Posterior cingulate gyrus (tissue), 11 donors: ENCODE results near the gene REG1A.

Experiments
- DNase-seq, 10 donors: peaks; one replicate each; pipeline versions ENCODE4 v3.0.0 to v3.0.0-alpha.2; 2020 to 2021; ENCODE audit warnings: mixed read lengths in 3 of 10
- intact Hi-C: fragments of 100-400 bp; cut with DNase I; formaldehyde crosslinking; loops from one replicate; pipeline ENCODE4 v1.15.1; 2023

The REG1A gene

GRCh38 chr2:79120194-79120713, at the start of gene REG1A:
Gene REG1A, plus strand, starts transcription at chr2:79120488. Its CDS starts 374 bp downstream, at chr2:79120862.
- DNase-seq = no peak
- intact Hi-C loops = no loop called here

DNA sequence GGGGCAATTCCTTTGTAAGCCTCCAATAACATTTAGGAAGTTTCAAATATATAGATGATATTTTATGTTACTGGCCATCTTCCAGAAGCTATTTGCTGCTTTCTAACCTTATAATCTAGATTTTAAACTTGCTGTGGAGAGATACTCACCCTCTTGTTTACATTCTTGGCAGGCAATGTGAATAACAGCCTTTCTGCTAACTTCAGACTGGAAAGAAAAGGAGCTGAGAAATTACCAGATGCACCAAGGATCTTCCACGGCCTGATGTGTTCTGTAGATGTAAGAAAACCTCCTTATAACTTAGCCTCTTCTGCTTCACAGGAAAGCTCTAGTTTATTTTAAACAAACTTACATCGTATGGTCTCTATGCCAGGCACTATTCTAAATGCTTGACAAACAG, 49.2 kb upstream of the REG1A start:
- no peak for DNase-seq
- intact Hi-C loops = no loop called here

DNA sequence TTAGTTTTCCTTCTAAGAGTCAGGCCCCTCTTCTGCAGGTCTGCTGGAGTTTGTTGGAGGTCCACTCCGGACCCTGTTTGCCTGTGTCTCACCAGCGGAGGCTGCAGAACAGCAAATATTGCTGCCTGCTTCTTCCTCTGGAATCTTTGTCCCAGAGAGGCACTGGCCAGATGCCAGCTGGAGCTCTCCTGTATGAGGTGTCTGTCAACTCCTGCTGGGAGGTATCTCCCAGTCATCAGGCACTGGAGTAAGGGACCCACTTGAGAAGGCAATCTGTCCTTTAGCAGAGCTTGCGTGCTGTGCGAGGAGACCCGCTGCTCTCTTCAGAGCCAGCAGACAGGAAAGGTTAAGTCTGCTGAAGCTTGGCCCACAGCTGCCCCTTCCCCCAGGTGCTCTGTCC, 37.3 kb upstream of the REG1A start:
- intact Hi-C loops = no loop called here
- DNase-seq = no peak

GRCh38 chr2:79083597-79084251, 36.6 kb upstream of the REG1A start:
- intact Hi-C loops = no loop called here
- no peak for DNase-seq

DNA sequence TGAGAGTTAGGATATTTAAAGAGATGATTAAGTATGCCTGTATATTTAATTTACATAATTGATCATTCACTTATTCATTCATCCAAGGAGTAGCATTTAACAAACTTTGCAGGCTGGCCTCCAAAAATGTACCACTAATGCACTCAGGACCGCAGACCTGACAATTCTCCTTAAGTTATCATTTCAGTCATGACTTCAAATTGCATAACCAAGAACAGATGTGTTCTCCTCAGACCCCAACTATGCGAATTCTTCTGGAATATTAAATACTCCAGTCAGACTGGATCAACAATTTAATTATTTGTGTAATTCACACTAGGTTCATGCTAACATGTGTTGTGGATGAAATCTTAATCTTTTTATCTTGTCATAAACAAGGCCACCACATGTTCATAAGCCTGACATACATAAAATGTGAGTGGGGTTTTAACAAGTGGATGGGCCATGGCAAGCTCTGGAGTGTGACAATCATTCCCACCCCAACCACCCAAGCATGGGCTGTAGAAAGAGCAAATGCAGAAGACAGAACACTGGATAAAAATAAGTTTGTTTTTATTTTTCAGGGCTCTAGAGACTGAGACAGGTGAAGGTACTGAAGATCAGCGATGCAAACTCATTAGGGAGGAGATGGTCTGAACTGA, 35.7 kb upstream of the REG1A start:
- intact Hi-C loops = no loop called here
- DNase-seq = no peak

DNA sequence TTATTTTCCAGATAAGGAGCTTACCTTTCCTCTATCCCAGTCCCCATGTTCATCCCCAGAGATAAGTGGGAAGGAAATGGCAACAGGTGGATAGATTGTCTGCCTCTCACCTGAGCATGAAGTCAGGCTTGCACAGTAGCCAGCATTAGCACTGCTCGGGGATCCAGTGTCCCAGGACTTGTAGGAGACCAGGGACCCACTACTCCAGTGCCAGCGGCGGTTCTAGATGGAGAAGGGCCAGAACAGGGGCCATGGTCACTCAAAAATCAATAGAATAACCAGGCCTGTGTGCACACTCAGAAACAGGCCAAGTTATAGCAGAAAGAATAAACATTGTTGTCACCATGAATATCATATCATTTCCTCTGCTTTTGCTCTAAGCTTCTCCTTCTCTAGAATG, 34.9 kb upstream of the REG1A start:
- DNase-seq = no peak
- intact Hi-C loops = no loop called here

- intact Hi-C loops = no loop called here
These were observed 34.0 kb upstream of the REG1A start for GRCh38 chr2:79086255-79086654.

GRCh38 chr2:79087785-79088364, 32.4 kb upstream of the REG1A start, which contains the start of gene REG1B:
Gene REG1B, minus strand, starts transcription at chr2:79087993. Its CDS starts 381 bp downstream, at chr2:79087612.
- no peak for DNase-seq
- intact Hi-C loops = no loop called here

More at GRCh38 chr2:79086255-79086654, 34.0 kb upstream of the REG1A start:
- peak in 1 of 10 donors; percentile 81 for DNase-seq

DNA sequence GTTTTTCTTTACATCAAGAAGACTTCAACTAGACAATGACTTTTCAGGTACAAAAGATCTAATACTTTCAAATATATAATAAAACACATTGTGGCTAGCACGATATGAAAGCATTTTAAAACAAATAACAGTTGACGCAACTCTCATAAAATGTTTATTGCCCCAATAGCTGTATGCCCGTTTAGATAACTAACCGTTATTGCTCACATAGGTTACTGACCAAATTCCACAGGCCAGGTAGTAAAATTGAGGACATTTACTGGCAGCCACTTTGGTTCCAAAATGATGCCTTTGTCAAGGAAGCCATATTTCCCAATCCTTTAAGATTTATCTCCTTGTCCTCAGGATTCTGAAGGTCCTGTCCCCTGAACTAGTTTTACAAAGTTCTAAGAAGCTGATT, 29.6 kb upstream of the REG1A start:
- no peak for DNase-seq
- intact Hi-C loops = no loop called here

DNA sequence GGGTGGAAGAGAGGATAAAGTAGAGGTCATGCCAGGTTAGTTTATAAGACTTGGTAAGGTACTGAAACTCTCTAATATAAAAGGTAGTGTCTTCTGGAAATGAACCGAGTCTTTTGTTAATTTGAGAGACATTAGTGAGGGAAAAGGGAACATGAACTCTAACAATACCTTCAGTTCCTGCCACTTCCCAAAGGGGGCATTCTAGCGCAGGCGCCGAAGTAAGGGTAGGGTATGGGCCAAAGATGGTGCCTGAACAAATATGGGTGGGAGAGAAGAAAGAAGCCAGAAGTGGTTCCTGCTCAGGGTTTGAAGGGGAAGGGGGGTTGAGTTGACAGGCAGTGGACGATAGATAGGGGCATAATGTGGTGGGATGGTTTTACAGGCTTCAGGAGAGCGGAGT, 22.4 kb upstream of the REG1A start:
- intact Hi-C loops = no loop called here

GRCh38 chr2:79099140-79099686, 21.1 kb upstream of the REG1A start:
- DNase-seq = no peak
- intact Hi-C loops = no loop called here

More for the DNA sequence above, 22.4 kb upstream of the REG1A start:
- no peak for DNase-seq

DNA sequence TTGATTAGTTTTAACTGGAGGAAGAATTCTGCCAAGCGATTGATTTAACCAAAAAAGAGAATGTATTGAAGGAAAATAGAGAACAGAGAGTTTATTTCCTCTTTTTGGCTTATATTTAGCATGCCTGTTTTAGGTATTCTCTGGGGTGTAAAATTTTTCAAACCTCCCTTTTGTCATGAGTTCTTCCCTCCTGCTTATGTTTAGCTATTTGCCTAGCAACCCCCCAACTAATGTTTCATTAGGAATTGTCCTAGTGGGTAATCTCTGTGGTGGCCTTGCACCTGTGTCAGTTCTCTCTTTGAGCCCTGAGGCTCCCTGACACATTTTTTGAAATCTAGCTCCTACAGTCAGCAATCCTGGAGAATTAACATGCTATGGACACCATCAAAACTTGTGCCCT, 20.0 kb upstream of the REG1A start:
- no peak for DNase-seq
- intact Hi-C loops = no loop called here

- intact Hi-C loops = no loop called here
- no peak for DNase-seq
These were observed 19.3 kb upstream of the REG1A start for GRCh38 chr2:79101024-79101423.

- DNase-seq = no peak
- intact Hi-C loops = no loop called here
These were observed 17.1 kb upstream of the REG1A start for GRCh38 chr2:79103214-79103613.

DNA sequence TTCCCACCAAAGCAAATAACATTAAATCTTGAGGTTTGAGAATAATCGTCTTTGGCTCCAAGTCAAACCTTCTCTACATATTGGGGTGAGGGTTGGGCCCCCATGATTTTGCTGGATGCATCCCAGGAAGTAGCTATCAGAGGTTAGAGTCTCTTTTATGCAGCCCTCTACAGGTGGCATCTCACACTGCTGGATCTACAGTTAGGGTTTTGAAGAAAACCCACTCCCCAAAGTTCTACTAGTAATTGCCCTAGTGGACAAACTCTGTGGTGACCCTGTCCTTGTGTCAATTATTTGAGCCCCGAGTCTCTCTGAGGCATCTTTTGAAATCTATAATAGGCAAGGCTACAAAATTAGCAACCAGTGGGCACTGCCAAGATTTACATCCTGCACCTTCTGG, 15.0 kb upstream of the REG1A start:
- intact Hi-C loops = no loop called here
- no peak for DNase-seq

- intact Hi-C loops = no loop called here
- no peak for DNase-seq
These were observed 8.0 kb upstream of the REG1A start for GRCh38 chr2:79112269-79112668.

- DNase-seq = no peak
- intact Hi-C loops = no loop called here
These were observed 5.3 kb upstream of the REG1A start for GRCh38 chr2:79114797-79115494.

DNA sequence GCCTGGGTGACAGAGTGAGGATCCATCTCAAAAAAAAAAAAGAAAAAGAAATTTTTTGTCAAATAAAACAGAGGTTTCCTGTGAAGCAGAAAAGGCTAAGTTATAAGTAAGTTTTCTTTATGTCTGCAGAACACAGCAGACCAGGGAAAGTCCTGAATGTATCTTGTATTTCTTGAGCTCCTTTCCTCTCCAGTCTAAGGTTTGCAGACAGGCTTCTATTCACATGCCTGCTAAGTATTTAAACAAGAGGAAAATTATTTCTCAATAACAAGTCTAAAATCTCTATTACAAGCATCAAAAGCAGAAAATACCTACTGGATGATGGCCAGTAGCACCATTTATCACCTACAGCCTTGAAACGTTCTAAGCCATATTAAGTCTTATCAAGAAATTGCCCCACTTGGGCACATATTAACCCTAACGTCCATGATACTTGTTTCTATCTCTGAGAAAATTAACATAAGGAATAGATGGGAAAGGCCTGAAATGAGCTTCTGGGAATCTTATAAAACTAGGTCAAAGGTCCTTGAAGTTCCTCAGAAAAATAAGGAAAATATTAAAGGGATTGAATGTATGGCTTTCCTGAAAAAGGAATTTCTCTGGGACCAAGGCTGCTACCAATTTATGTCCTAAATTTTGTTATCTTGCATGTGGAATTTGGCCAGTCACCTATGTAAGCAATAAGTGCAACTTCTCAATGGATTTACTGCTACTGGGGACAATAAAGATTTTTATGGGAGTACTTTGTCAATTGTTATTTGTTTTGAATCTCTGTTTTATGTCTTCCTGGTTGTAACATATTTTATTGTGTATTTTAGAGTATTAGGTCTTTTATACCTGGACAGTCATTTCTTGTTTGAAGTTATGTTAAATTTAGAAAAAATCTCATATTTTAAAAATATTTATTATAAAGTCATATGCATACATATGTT, 3.0 kb upstream of the REG1A start:
- no peak for DNase-seq
- intact Hi-C loops = no loop called here

DNA sequence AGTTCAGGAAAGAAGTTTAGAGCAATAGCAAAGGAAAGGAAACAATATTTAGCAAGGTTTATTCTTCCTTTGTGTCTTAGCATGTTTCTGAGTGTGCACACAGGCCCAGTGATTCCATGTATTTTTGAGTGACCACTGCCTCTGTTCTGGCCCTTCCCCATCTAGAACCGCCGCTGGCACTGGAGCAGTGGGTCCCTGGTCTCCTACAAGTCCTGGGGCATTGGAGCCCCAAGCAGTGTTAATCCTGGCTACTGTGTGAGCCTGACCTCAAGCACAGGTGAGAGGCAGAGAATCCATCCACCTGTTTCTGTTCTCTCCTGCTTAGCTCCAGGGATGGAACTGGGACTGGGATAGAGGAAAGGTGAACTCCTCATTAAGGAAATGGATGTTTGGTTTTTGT, 2.4 kb downstream of the REG1A start:
- no peak for DNase-seq
- intact Hi-C loops = no loop called here
